Measurements from ENCODE around the gene PLCXD3.

PLCXD3 gene

DNA sequence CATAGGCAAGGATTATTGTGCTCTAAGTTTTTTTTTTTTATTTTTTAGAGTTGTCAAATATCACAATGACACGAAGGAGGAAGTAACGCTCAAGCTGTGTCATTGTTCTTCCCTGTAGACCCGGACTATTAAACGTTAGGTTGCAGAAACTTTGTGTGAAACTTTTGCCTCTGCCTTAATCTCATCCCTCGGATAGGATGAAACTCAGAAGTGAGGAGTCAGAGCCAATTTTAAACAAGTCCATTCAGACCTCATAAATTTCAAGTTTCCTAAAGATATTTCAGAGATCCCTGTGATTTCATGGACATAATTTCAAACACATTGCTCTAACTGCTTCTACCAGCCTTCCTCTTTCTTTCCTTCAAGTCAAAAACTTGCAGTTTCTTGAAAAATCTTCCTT, 198.3 kb downstream of the PLCXD3 start:
- Histone ChIP-seq H3K36me3 (ENCODE audit: insufficient read depth, low read length) (no peaks in the 10 kb centered on the region), H2AFZ (ENCODE audit: low read length) (no peak overlapping the region), H3F3A (ENCODE audit: low read depth) (no peaks in the 10 kb centered on the region), H3K9ac (ENCODE audit: low read depth, low read length, poor library complexity, severe bottlenecking) (no peak overlapping the region), H3K4me1 (ENCODE audit: insufficient read depth, low read length, poor library complexity, severe bottlenecking) (no peaks in the 10 kb centered on the region), H3K4me3 (ENCODE audit: low read length, poor library complexity, severe bottlenecking) (no peak overlapping the region), H3K27me3 (ENCODE audit: insufficient read depth, low read length, poor library complexity, severe bottlenecking) (no peaks in the 10 kb centered on the region), H3K9me2 (replicated peaks; ENCODE audit: low read depth, low read length) (no peaks in the 10 kb centered on the region), H3K4me2 (ENCODE audit: low read depth, low read length, poor library complexity, severe bottlenecking) (no peak overlapping the region), H4K20me1 (ENCODE audit: insufficient read depth, low read length, poor library complexity, severe bottlenecking) (no peaks in the 10 kb centered on the region), H3K9me3 (ENCODE audit: insufficient read depth, low read depth, low read length) (no peaks in the 10 kb centered on the region), H3K79me2 (ENCODE audit: insufficient read depth, low read length) (no peaks in the 10 kb centered on the region)
- TF ChIP-seq, protein P1, sequence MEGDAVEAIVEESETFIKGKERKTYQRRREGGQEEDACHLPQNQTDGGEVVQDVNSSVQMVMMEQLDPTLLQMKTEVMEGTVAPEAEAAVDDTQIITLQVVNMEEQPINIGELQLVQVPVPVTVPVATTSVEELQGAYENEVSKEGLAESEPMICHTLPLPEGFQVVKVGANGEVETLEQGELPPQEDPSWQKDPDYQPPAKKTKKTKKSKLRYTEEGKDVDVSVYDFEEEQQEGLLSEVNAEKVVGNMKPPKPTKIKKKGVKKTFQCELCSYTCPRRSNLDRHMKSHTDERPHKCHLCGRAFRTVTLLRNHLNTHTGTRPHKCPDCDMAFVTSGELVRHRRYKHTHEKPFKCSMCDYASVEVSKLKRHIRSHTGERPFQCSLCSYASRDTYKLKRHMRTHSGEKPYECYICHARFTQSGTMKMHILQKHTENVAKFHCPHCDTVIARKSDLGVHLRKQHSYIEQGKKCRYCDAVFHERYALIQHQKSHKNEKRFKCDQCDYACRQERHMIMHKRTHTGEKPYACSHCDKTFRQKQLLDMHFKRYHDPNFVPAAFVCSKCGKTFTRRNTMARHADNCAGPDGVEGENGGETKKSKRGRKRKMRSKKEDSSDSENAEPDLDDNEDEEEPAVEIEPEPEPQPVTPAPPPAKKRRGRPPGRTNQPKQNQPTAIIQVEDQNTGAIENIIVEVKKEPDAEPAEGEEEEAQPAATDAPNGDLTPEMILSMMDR (conservative IDR thresholded peaks at IDR 0.05; ENCODE audit: low read length) = no peak
- no peak for TF ChIP-seq EZH2phosphoT487 (IDR thresholded peaks at IDR 0.05; ENCODE audit: borderline replicate concordance)

DNA sequence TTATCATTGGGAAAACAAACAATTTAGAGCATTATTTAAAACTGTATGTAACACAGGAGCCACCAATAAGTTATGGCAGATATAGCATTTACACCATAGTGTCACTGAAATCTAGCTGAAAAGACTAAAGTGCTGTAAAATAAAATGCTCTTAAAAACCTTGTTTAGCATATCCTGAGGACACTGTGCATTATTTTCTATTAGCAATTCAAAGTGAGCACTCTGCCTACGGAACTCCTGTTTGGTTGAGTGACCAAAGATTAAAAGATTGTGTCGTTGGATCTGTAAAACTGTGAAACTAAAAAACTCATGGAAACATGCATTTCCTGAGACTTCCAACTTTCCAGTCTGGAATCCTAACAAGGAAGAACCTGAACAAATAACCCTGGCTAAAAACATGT, 201.1 kb downstream of the PLCXD3 start:
- no peaks in the 10 kb centered on the region for H3F3A ChIP-seq (ENCODE audit: low read depth)
- H3K79me2 ChIP-seq (ENCODE audit: insufficient read depth, low read length) = no peaks in the 10 kb centered on the region
- H3K9ac ChIP-seq (ENCODE audit: low read depth, low read length, poor library complexity, severe bottlenecking) = no peak overlapping the region
- no peaks in the 10 kb centered on the region for H3K27me3 ChIP-seq (ENCODE audit: insufficient read depth, low read length, poor library complexity, severe bottlenecking)
- no peak overlapping the region for H3K4me3 ChIP-seq (ENCODE audit: low read length, poor library complexity, severe bottlenecking)
- H2AFZ ChIP-seq (ENCODE audit: low read length) = no peak overlapping the region
- no peaks in the 10 kb centered on the region for H3K4me1 ChIP-seq (ENCODE audit: insufficient read depth, low read length, poor library complexity, severe bottlenecking)
- H3K9me3 ChIP-seq (ENCODE audit: insufficient read depth, low read depth, low read length) = no peaks in the 10 kb centered on the region
- H3K36me3 ChIP-seq (ENCODE audit: insufficient read depth, low read length) = no peaks in the 10 kb centered on the region
- no peaks in the 10 kb centered on the region for H3K9me2 ChIP-seq (replicated peaks; ENCODE audit: low read depth, low read length)
- H4K20me1 ChIP-seq (ENCODE audit: insufficient read depth, low read length, poor library complexity, severe bottlenecking) = no peaks in the 10 kb centered on the region
- no peak overlapping the region for H3K4me2 ChIP-seq (ENCODE audit: low read depth, low read length, poor library complexity, severe bottlenecking)
- TF ChIP-seq EZH2phosphoT487 (IDR thresholded peaks at IDR 0.05; ENCODE audit: borderline replicate concordance) = no peak
- TF ChIP-seq, protein P1 (conservative IDR thresholded peaks at IDR 0.05; ENCODE audit: low read length) = no peak

DNA sequence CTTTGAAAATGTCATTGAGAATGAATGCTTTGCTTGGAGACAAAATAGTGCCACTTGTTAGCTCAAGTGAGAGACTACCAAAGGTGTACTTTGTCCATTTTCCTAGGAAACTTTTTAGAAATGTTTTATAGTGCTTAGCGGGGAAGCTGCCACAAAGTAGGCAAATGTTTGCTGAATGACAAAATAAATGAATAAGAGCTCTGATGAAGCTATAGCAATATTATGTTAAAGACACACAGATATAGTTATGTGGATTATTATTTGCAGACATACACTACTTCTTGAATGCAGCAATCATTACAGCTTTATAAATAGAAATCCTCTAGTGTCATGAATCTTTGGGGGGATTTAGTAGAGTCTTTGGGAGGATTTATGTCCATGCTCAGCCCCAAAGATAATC, 204.4 kb downstream of the PLCXD3 start:
- Histone ChIP-seq H3K9me2 (replicated peaks; ENCODE audit: low read depth, low read length) (no peaks in the 10 kb centered on the region), H3K36me3 (ENCODE audit: insufficient read depth, low read length) (no peaks in the 10 kb centered on the region), H3K9me3 (ENCODE audit: insufficient read depth, low read depth, low read length) (no peaks in the 10 kb centered on the region), H4K20me1 (ENCODE audit: insufficient read depth, low read length, poor library complexity, severe bottlenecking) (no peaks in the 10 kb centered on the region), H3K4me1 (ENCODE audit: insufficient read depth, low read length, poor library complexity, severe bottlenecking) (no peaks in the 10 kb centered on the region), H3K4me2 (ENCODE audit: low read depth, low read length, poor library complexity, severe bottlenecking) (no peak overlapping the region), H2AFZ (ENCODE audit: low read length) (no peak overlapping the region), H3K9ac (ENCODE audit: low read depth, low read length, poor library complexity, severe bottlenecking) (no peak overlapping the region), H3K4me3 (ENCODE audit: low read length, poor library complexity, severe bottlenecking) (no peak overlapping the region), H3K79me2 (ENCODE audit: insufficient read depth, low read length) (no peaks in the 10 kb centered on the region), H3K27me3 (ENCODE audit: insufficient read depth, low read length, poor library complexity, severe bottlenecking) (no peaks in the 10 kb centered on the region), H3F3A (ENCODE audit: low read depth) (no peaks in the 10 kb centered on the region)
- TF ChIP-seq, protein P1 (conservative IDR thresholded peaks at IDR 0.05; ENCODE audit: low read length) = no peak
- TF ChIP-seq EZH2phosphoT487 (IDR thresholded peaks at IDR 0.05; ENCODE audit: borderline replicate concordance) = no peak
